Testis (tissue), 2 donors: ENCODE results near the gene MAPK12.

Experiments
- POLR2A ChIP-seq: fragments of 450-650 bp; IDR thresholded peaks from one replicate; pipeline ENCODE4 v1.6.1; 2017; ENCODE audit warnings: antibody characterized with exemption, mild to moderate bottlenecking, moderate library complexity
- TF ChIP-seq, protein P1 (sequence below), 3 experiments: fragments of 450-650 bp in 2 of 3; fragments of 200-600 bp in 1 of 3; sonication (generic) in 1 of 3; IDR thresholded peaks; one replicate each; pipeline ENCODE4 v1.5.1; 2016 to 2019; ENCODE audit warnings: antibody characterized with exemption in 3 of 3, mild to moderate bottlenecking in 2 of 3, moderate library complexity in 1 of 3

DNA sequence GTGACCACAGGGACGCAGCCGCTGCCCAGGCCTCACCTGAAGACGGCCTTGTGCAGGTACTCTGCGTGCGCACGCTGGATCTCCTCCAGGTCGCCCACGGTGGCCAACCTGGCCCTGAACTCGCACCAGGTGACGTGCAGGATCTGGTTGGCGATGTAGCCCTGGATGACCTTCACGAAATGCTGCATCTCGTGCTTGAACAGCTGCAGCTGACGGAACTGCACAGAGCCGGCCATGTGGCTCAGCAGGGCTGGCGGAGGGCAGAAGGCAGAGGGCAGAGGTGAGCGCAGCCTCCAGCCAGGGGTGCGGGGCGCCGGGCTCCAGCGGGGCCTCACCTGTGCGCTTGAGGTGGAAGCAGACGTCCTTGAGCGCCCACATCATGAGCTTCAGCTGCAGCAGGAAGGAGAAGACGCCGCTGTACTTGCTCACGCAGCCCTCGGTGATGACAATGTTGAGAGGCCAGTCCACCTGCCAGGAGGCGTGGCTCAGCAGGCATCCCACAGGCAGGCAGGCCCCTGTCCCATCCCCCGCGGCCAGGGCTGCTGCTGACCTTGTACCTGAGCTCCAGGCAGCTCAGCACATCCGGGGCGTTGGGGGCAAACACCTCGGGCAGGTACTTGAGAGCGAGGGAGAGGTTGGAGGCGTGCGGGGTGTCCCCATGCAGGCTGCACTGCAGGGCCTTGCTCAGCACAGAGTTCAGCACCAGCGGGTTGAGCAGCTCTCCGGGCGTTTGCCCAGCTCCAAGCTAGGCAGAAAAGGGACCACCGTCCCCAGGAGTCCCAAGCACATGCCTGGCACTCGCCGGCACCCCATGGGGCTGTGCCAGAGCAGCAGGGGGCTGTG is 43.1 kb downstream of the MAPK12 start:
- TF ChIP-seq, protein P1, sequence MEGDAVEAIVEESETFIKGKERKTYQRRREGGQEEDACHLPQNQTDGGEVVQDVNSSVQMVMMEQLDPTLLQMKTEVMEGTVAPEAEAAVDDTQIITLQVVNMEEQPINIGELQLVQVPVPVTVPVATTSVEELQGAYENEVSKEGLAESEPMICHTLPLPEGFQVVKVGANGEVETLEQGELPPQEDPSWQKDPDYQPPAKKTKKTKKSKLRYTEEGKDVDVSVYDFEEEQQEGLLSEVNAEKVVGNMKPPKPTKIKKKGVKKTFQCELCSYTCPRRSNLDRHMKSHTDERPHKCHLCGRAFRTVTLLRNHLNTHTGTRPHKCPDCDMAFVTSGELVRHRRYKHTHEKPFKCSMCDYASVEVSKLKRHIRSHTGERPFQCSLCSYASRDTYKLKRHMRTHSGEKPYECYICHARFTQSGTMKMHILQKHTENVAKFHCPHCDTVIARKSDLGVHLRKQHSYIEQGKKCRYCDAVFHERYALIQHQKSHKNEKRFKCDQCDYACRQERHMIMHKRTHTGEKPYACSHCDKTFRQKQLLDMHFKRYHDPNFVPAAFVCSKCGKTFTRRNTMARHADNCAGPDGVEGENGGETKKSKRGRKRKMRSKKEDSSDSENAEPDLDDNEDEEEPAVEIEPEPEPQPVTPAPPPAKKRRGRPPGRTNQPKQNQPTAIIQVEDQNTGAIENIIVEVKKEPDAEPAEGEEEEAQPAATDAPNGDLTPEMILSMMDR (IDR thresholded peaks at IDR 0.05): no peak
- no peak for TF ChIP-seq POLR2A
